SK-N-MC (cell line): Measurements from ENCODE around the gene CTU2.

Source experiments
- EZH2 ChIP-seq: fragments of 200-600 bp; sonication (generic); IDR thresholded peaks from one replicate; pipeline ENCODE4 v1.6.1; 2017; ENCODE audit warnings: antibody characterized with exemption
- FOXP2 ChIP-seq: optimal IDR thresholded peaks from 2 replicates; pipeline ENCODE3; 2011; ENCODE audit warnings: mild to moderate bottlenecking, moderate library complexity; ENCODE audit not compliant: insufficient read depth; ENCODE audit errors: extremely low read length, control extremely low read depth
- POLR2AphosphoS5 ChIP-seq: IDR thresholded peaks from 2 replicates; pipeline ENCODE4 v1.6.1; 2012; ENCODE audit warnings: mild to moderate bottlenecking, low read depth, low read length, borderline replicate concordance

DNA sequence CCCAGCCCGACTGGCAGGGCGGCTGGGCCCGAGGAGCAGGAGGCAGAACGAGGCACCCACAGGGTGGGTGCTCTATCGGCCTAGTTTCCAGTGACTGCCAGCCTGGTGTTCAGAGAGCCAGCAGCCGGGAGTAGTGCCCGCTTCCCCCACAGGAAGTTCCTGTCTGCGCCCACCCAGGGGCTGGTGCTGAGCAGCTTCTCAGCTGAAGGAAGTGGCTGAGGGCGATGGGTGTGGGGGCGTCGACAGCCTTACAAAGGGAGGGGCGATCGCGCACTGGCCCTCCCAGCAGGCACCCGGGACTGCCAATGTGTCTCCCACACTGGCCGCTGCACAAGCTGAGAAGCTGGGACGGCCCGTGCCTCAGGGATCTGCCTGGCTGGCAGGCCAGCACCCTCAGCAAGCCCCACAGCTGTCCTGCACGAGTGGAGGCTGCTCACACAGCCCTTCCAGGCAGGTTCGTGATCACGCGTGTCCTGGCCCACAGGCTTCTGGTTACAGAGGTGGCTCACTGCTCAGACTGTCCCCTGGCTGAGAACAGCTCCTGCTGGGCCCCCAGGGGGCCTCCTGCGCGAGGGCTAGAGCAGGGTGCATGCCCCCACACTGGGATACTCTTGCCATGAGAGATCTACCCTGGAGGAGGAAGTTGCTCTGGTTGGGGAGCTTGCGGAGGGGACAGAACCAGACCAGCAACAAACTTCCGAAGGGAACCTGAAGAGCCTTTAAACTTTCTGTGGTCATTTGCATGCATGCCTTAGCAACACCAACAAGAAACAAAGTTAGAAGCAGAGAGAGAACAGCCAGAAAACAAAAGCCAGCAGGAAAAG is 2.6 kb upstream of the CTU2 start:
- TF ChIP-seq POLR2AphosphoS5 (no peak), EZH2 (no peak), FOXP2 (no peak)
